Measurements from ENCODE around the gene POLK.
"Not testable (repeated sequence)": the region's sequence is repeated elsewhere in the genome, so short reads cannot be mapped to it uniquely, and the experiment has no call there.

Gene POLK

GRCh38 chr5:75601567-75601966, 89.9 kb downstream of the POLK start:
- Histone ChIP-seq H3K9ac (no peak overlapping the region), H3K27ac (no peak overlapping the region), H3K27me3 (no peaks in the 10 kb centered on the region), H3K4me3 (no peak overlapping the region), H3K4me1 (no peaks in the 10 kb centered on the region), H3K9me3 (replicated peaks in 1 of 11) (no peaks in the 10 kb centered on the region), H4K20me1 (no peaks in the 10 kb centered on the region), H3K36me3 (peaks cover 14 to 72% (median 34%) of the 10 kb centered on the region in 11 experiments; a peak in 20 of 22 replicates), H3K4me2 (no peak overlapping the region)
- no peak for TF ChIP-seq Cebpa-rat (IDR thresholded peaks at IDR 0.05)

- no peak overlapping the region for H3K4me3 ChIP-seq
- TF ChIP-seq Cebpa-rat (IDR thresholded peaks at IDR 0.05): no peak
- H3K4me1 ChIP-seq: peaks cover 0 to 4% (median 0%) of the 10 kb centered on the region in 10 experiments; a peak in 5 of 20 replicates
- H4K20me1 ChIP-seq: no peaks in the 10 kb centered on the region
- no peaks in the 10 kb centered on the region for H3K27me3 ChIP-seq
- H3K9ac ChIP-seq: no peak overlapping the region
- no peaks in the 10 kb centered on the region for H3K9me3 ChIP-seq (replicated peaks in 1 of 11)
- H3K36me3 ChIP-seq: peaks cover 14 to 68% (median 30%) of the 10 kb centered on the region in 11 experiments; a peak in 20 of 22 replicates
- H3K4me2 ChIP-seq: no peak overlapping the region
- H3K27ac ChIP-seq: no peak overlapping the region
Measured at GRCh38 chr5:75601996-75602395, 90.3 kb downstream of the POLK start.

GRCh38 chr5:75603371-75603770, 91.7 kb downstream of the POLK start:
- Histone ChIP-seq H3K36me3 (peaks cover 14 to 68% (median 30%) of the 10 kb centered on the region in 11 experiments; a peak in 20 of 22 replicates), H3K4me2 (no peak overlapping the region), H3K9ac (no peak overlapping the region), H3K9me3 (replicated peaks in 1 of 11) (no peaks in the 10 kb centered on the region), H3K27me3 (no peaks in the 10 kb centered on the region), H3K4me3 (no peak overlapping the region), H4K20me1 (no peaks in the 10 kb centered on the region), H3K4me1 (peaks cover 0 to 9% (median 0%) of the 10 kb centered on the region in 10 experiments; a peak in 7 of 20 replicates), H3K27ac (no peak overlapping the region)
- no peak for TF ChIP-seq Cebpa-rat (IDR thresholded peaks at IDR 0.05)

GRCh38 chr5:75603821-75604220, 92.1 kb downstream of the POLK start:
- Histone ChIP-seq H3K4me3 (no peak overlapping the region), H3K4me2 (no peak overlapping the region), H3K4me1 (peaks cover 0 to 9% (median 0%) of the 10 kb centered on the region in 10 experiments; a peak in 7 of 20 replicates), H4K20me1 (no peaks in the 10 kb centered on the region), H3K27me3 (no peaks in the 10 kb centered on the region), H3K36me3 (peaks cover 14 to 69% (median 29%) of the 10 kb centered on the region in 11 experiments; a peak in 20 of 22 replicates), H3K9me3 (replicated peaks in 1 of 11) (no peaks in the 10 kb centered on the region), H3K9ac (no peak overlapping the region), H3K27ac (no peak overlapping the region)
- no peak for TF ChIP-seq Cebpa-rat (IDR thresholded peaks at IDR 0.05)

GRCh38 chr5:75607341-75607740, 95.7 kb downstream of the POLK start:
- not testable (repeated sequence) for H3K4me1 ChIP-seq; H3K9ac ChIP-seq; H3K4me3 ChIP-seq; H3K27ac ChIP-seq; H3K4me2 ChIP-seq; H4K20me1 ChIP-seq; H3K27me3 ChIP-seq; H3K9me3 ChIP-seq (replicated peaks in 1 of 11)
- peaks cover 0 to 39% (median 8%) of the 10 kb centered on the region in 11 experiments; a peak in 14 of 22 replicates for H3K36me3 ChIP-seq

- Histone ChIP-seq H3K27me3 (no peaks in the 10 kb centered on the region), H4K20me1 (no peaks in the 10 kb centered on the region), H3K4me1 (peaks cover 0 to 9% (median 0%) of the 10 kb centered on the region in 10 experiments; a peak in 7 of 20 replicates), H3K4me3 (no peak overlapping the region), H3K9ac (no peak overlapping the region), H3K27ac (no peak overlapping the region), H3K36me3 (peaks cover 0 to 24% (median 3%) of the 10 kb centered on the region in 11 experiments; a peak in 6 of 22 replicates), H3K4me2 (no peak overlapping the region), H3K9me3 (replicated peaks in 1 of 11) (peaks cover 0 to 7% (median 0%) of the 10 kb centered on the region in 11 experiments; a peak in 5 of 22 replicates)
- no peak for TF ChIP-seq Cebpa-rat (IDR thresholded peaks at IDR 0.05)
Measured at GRCh38 chr5:75608870-75609269, 97.2 kb downstream of the POLK start.

- Histone ChIP-seq H3K36me3 (peaks cover 0 to 16% (median 0%) of the 10 kb centered on the region in 11 experiments; a peak in 5 of 22 replicates), H4K20me1 (no peaks in the 10 kb centered on the region), H3K9me3 (replicated peaks in 1 of 11) (peaks cover 0 to 7% (median 0%) of the 10 kb centered on the region in 11 experiments; a peak in 5 of 22 replicates), H3K27ac (no peak overlapping the region), H3K27me3 (no peaks in the 10 kb centered on the region), H3K4me3 (no peak overlapping the region), H3K4me2 (no peak overlapping the region), H3K9ac (no peak overlapping the region), H3K4me1 (peaks cover 0 to 9% (median 0%) of the 10 kb centered on the region in 10 experiments; a peak in 7 of 20 replicates)
- TF ChIP-seq Cebpa-rat (IDR thresholded peaks at IDR 0.05): no peak
Measured at GRCh38 chr5:75610201-75610600, 98.5 kb downstream of the POLK start.

- H3K27me3 ChIP-seq; H3K4me1 ChIP-seq; H3K27ac ChIP-seq; H4K20me1 ChIP-seq; H3K4me2 ChIP-seq; H3K9me3 ChIP-seq (replicated peaks in 1 of 11); H3K4me3 ChIP-seq; H3K9ac ChIP-seq: not testable (repeated sequence)
- peaks cover 0 to 12% (median 0%) of the 10 kb centered on the region in 11 experiments; a peak in 5 of 22 replicates for H3K36me3 ChIP-seq
Measured at GRCh38 chr5:75610859-75611310, 99.2 kb downstream of the POLK start.

- TF ChIP-seq Cebpa-rat (IDR thresholded peaks at IDR 0.05): no peak
- Histone ChIP-seq H3K36me3 (peaks cover 0 to 12% (median 0%) of the 10 kb centered on the region in 11 experiments; a peak in 5 of 22 replicates), H3K4me1 (peaks cover 0 to 9% (median 0%) of the 10 kb centered on the region in 10 experiments; a peak in 7 of 20 replicates), H4K20me1 (no peaks in the 10 kb centered on the region), H3K9ac (no peak within 1 kb of the TSS), H3K4me2 (no peak within 1 kb of the TSS), H3K27me3 (no peaks in the 10 kb centered on the region), H3K27ac (no peak within 1 kb of the TSS), H3K9me3 (replicated peaks in 1 of 11) (peaks cover 0 to 7% (median 0%) of the 10 kb centered on the region in 11 experiments; a peak in 5 of 22 replicates), H3K4me3 (no peak within 1 kb of the TSS)
Measured at GRCh38 chr5:75611311-75612225, 99.9 kb downstream of the POLK start, which contains the start of gene ANKDD1B. ANKDD1B (plus strand) TSS chr5:75611453; CDS start chr5:75611635, 182 bp downstream.
